H1 (cell line): Measurements from ENCODE around the gene WDR90. TPM values are rescaled to one million over a fixed set of nuclear protein-coding genes. Genes with fewer than 3 reads are reported as not detected.
A peak's percentile ranks its signal among the peaks of the same experiment; 100 is the strongest.

Experiments
- CTCF ChIA-PET: fragments of 300-600 bp; sonication (Branson Sonifier 250); formaldehyde crosslinking; loops from one replicate; lab custom pipeline; 2021; ENCODE audit not compliant: partially characterized antibody; lab: Charles Lee
- POLR2A ChIA-PET: fragments of 300-600 bp; sonication (Branson Sonifier 250); formaldehyde crosslinking; loops from one replicate; lab custom pipeline; 2021; ENCODE audit warnings: inconsistent platforms; ENCODE audit not compliant: partially characterized antibody; lab: Charles Lee
- DNase-seq, 2 experiments: peaks; one replicate each; pipeline versions ENCODE4 v3.0.0 to v3.0.0-alpha.2; 2010 to 2022; ENCODE audit warnings: low spot score in 2 of 2, low read depth in 1 of 2, mixed read lengths in 1 of 2
- FAIRE-seq: peaks from 2 replicates; lab custom pipeline; 2011; peaks lifted over from hg19 to GRCh38; lab: Jason Lieb, UNC
- H2AFZ ChIP-seq: 2 replicates; pipeline ENCODE4 v1.8.1; 2012; ENCODE audit warnings: low read length, inconsistent platforms
- H2AK5ac ChIP-seq: 2 replicates; pipeline ENCODE4 v1.6.1; 2013; ENCODE audit warnings: low read depth, low read length
- H2BK120ac ChIP-seq: replicated peaks from 2 replicates; pipeline ENCODE3; 2013; ENCODE audit warnings: low read depth, low read length, inconsistent platforms
- H2BK12ac ChIP-seq: 2 replicates; pipeline ENCODE4 v1.6.1; 2013; ENCODE audit warnings: low read depth, low read length
- H2BK15ac ChIP-seq: 2 replicates; pipeline ENCODE4 v1.6.1; 2013; ENCODE audit warnings: low read length
- H2BK20ac ChIP-seq: 2 replicates; pipeline ENCODE4 v1.6.1; 2013; ENCODE audit warnings: low read length
- H2BK5ac ChIP-seq: 2 replicates; pipeline ENCODE4 v1.6.1; 2013; ENCODE audit warnings: low read depth, low read length
- H3K14ac ChIP-seq: 2 replicates; pipeline ENCODE4 v1.6.1; 2013; ENCODE audit warnings: inconsistent platforms; ENCODE audit not compliant: insufficient read length
- H3K18ac ChIP-seq: 2 replicates; pipeline ENCODE4 v1.6.1; 2013; ENCODE audit warnings: low read length; ENCODE audit errors: extremely low read depth
- H3K23ac ChIP-seq: 2 replicates; pipeline ENCODE4 v1.6.1; 2013; ENCODE audit warnings: inconsistent platforms; ENCODE audit not compliant: insufficient read length
- H3K23me2 ChIP-seq: 2 replicates; pipeline ENCODE4 v1.6.1; 2013; ENCODE audit warnings: low read depth, low read length
- H3K27ac ChIP-seq: 2 replicates; pipeline ENCODE4 v1.6.1; 2011; ENCODE audit warnings: low read depth, low read length, inconsistent platforms
- H3K27me3 ChIP-seq, 4 experiments: replicated peaks in 1 of 4; 1 replicate in 1 of 4; 2 replicates in 3 of 4; pipeline versions ENCODE4 v1.6.1 to v1.8.1; 2011 to 2013; ENCODE audit warnings: low read length in 3 of 4, mild to moderate bottlenecking in 3 of 4, inconsistent platforms in 2 of 4, mixed read lengths in 2 of 4, moderate library complexity in 1 of 4; ENCODE audit not compliant: control insufficient read depth in 3 of 4, insufficient read depth in 3 of 4; ENCODE audit errors: extremely low read depth in 1 of 4
- H3K36me3 ChIP-seq, 4 experiments: 2 replicates each; pipeline versions ENCODE4 v1.6.1 to v1.8.1; 2011 to 2013; ENCODE audit warnings: mild to moderate bottlenecking in 4 of 4, low read length in 3 of 4, moderate library complexity in 2 of 4, control low read depth in 1 of 4, inconsistent platforms in 1 of 4; ENCODE audit not compliant: insufficient read depth in 4 of 4, control insufficient read depth in 2 of 4
- H3K4ac ChIP-seq: replicated peaks from 2 replicates; pipeline ENCODE3; 2013; ENCODE audit warnings: low read length, low read depth, mixed read lengths, inconsistent platforms; ENCODE audit not compliant: insufficient read length
- H3K4me1 ChIP-seq, 4 experiments: replicated peaks in 1 of 4; 1 replicate in 1 of 4; 2 replicates in 3 of 4; pipeline versions ENCODE4 v1.6.1 to v1.8.1; 2011 to 2013; ENCODE audit warnings: low read length in 3 of 4, inconsistent platforms in 2 of 4, mixed read lengths in 1 of 4; ENCODE audit not compliant: insufficient read depth in 4 of 4, control insufficient read depth in 3 of 4
- H3K4me2 ChIP-seq, 2 experiments: 2 replicates each; pipeline versions ENCODE4 v1.6.1 to v1.8.1; 2011 to 2013; ENCODE audit warnings: low read depth in 2 of 2, low read length in 2 of 2, control low read depth in 1 of 2, inconsistent platforms in 1 of 2, mild to moderate bottlenecking in 1 of 2; ENCODE audit not compliant: insufficient read depth in 1 of 2
- H3K4me3 ChIP-seq, 4 experiments: fragments of 200-600, 300-600 bp in 1 of 4; sonication (generic), shearing (Covaris generic), sonication (Bioruptor Twin) in 1 of 4; 2 replicates each; pipeline versions ENCODE4 v1.5.1 to v1.8.1; 2011 to 2016; ENCODE audit warnings: low read length in 4 of 4, low read depth in 3 of 4, control low read depth in 2 of 4, inconsistent platforms in 2 of 4, mild to moderate bottlenecking in 2 of 4, mixed read lengths in 1 of 4, moderate library complexity in 1 of 4; ENCODE audit not compliant: insufficient read depth in 2 of 4; ENCODE audit errors: extremely low read depth in 1 of 4
- H3K56ac ChIP-seq: replicated peaks from 2 replicates; pipeline ENCODE3; 2013; ENCODE audit warnings: low read depth, mild to moderate bottlenecking, mixed read lengths, low read length, inconsistent platforms; ENCODE audit not compliant: insufficient read length
- H3K79me1 ChIP-seq: 2 replicates; pipeline ENCODE4 v1.6.1; 2013; ENCODE audit warnings: low read depth, low read length, control low read depth
- H3K79me2 ChIP-seq, 2 experiments: 2 replicates each; pipeline versions ENCODE4 v1.6.1 to v1.8.1; 2012 to 2013; ENCODE audit warnings: low read length in 2 of 2, mild to moderate bottlenecking in 2 of 2, inconsistent platforms in 1 of 2; ENCODE audit not compliant: insufficient read depth in 2 of 2, control insufficient read depth in 1 of 2
- H3K9ac ChIP-seq, 4 experiments: replicated peaks in 1 of 4; 1 replicate in 1 of 4; 2 replicates in 3 of 4; pipeline versions ENCODE4 v1.6.1 to v1.8.1; 2011 to 2013; ENCODE audit warnings: low read depth in 3 of 4, low read length in 3 of 4, control low read depth in 2 of 4, mild to moderate bottlenecking in 2 of 4, moderate library complexity in 2 of 4, inconsistent platforms in 1 of 4; ENCODE audit errors: extremely low read depth in 1 of 4
- H3K9me3 ChIP-seq, 2 experiments: 2 replicates each; pipeline versions ENCODE4 v1.6.1 to v1.8.1; 2012 to 2013; ENCODE audit warnings: mild to moderate bottlenecking in 2 of 2, moderate library complexity in 2 of 2, control low read depth in 1 of 2, inconsistent platforms in 1 of 2, low read depth in 1 of 2, low read length in 1 of 2, mixed read lengths in 1 of 2; ENCODE audit not compliant: insufficient read depth in 2 of 2
- H4K20me1 ChIP-seq, 2 experiments: replicated peaks in 1 of 2; 2 replicates each; pipeline versions ENCODE3 to v1.8.1; 2011 to 2013; ENCODE audit warnings: inconsistent platforms in 2 of 2, low read length in 2 of 2, mild to moderate bottlenecking in 1 of 2; ENCODE audit not compliant: insufficient read depth in 2 of 2, control insufficient read depth in 1 of 2
- H4K5ac ChIP-seq: 2 replicates; pipeline ENCODE4 v1.6.1; 2013; ENCODE audit warnings: low read length, low read depth, mixed read lengths, inconsistent platforms; ENCODE audit not compliant: insufficient read length
- H4K8ac ChIP-seq: 2 replicates; pipeline ENCODE4 v1.8.0; 2013; ENCODE audit warnings: mild to moderate bottlenecking, moderate library complexity, low read length, inconsistent platforms; ENCODE audit not compliant: insufficient read depth; ENCODE audit errors: extremely low read depth
- H4K91ac ChIP-seq: replicated peaks from 2 replicates; pipeline ENCODE3; 2013; ENCODE audit warnings: low read length, mixed read lengths, inconsistent platforms; ENCODE audit not compliant: insufficient read length
- CBX8 ChIP-seq: fragments of 300-800, 300-1000 bp; sonication (generic); IDR thresholded peaks from 2 replicates; pipeline ENCODE4 v1.7.1; 2016; ENCODE audit warnings: low read depth, low read length, borderline replicate concordance
- E2F6 ChIP-seq: IDR thresholded peaks from 2 replicates; pipeline ENCODE4 v1.6.1; 2012; ENCODE audit warnings: inconsistent platforms
- FOSL1 ChIP-seq: IDR thresholded peaks from 2 replicates; pipeline ENCODE4 v1.6.1; 2011; ENCODE audit warnings: mild to moderate bottlenecking, low read depth, low read length, moderate library complexity; ENCODE audit not compliant: insufficient read depth
- MAX ChIP-seq: IDR thresholded peaks from 2 replicates; pipeline ENCODE4 v1.6.1; 2012; ENCODE audit warnings: inconsistent platforms
- YY1 ChIP-seq: IDR thresholded peaks from 2 replicates; pipeline ENCODE4 v1.6.1; 2011; ENCODE audit warnings: low read depth, mild to moderate bottlenecking, low read length
- WGBS, 2 experiments: shearing (Covaris generic) in 1 of 2; methylation state at CpG; one replicate each; pipeline versions ENCODE4 v1.1.6 to v1.1.7; 2013 to 2015; ENCODE audit warnings: low lambda C conversion rate in 2 of 2, mixed read lengths in 2 of 2, inconsistent platforms in 1 of 2, low coverage in 1 of 2, missing lambda C conversion rate in 1 of 2; ENCODE audit not compliant: insufficient replicate concordance in 2 of 2, insufficient coverage in 1 of 2, insufficient read length in 1 of 2; ENCODE audit errors: extremely low coverage in 1 of 2, missing lambda C conversion rate in 1 of 2; 5-methylcytosine and 5-hydroxymethylcytosine counted together
- polyA plus RNA-seq, 7 experiments: library from polyadenylated mRNA; depleted of rRNA in 3 of 7; stranded (reverse) in 5 of 7; unstranded in 2 of 7; fragments of >200 nt in 5 of 7; fragments of 200-250 nt in 2 of 7; gene quantifications; 1 replicate in 5 of 7; 2 replicates in 1 of 7; 4 replicates in 1 of 7; pipeline versions ENCODE4 v1.2.1 to v1.2.3, GENCODE V29; 2011 to 2013; ENCODE audit warnings: missing spikeins in 2 of 7, mixed read lengths in 2 of 7
- total RNA-seq: library from RNA; stranded (reverse); fragmentation: NEBNext Ultra II Directional; extraction: Animal tissue kit (Norgen Biotek cat#: 25700); gene quantifications from 2 replicates; pipeline ENCODE4 v1.2.1, GENCODE V29; 2021

The WDR90 gene
- total and polyA plus RNA-seq, 2 of the 8 experiments (the other 6 are each of a cell fraction or from before 2014, with no cell fraction given): 24.0 to 47.2 TPM

- POLR2A ChIA-PET: interaction anchor here (0.9 to 1.3 kb wide), 4 partner anchors 9 to 45 kb away, joined by 3 read pairs; no protein-coding TSS in a partner anchor
- WGBS, 2 experiments: 90% methylated on average over 43 of the region's 50 CpGs; no CpG with 5 or more reads in 1 of the 2 experiments
- Histone ChIP-seq H3K4me3 (no peak overlapping the region), H3K9me3 (no peaks in the 10 kb centered on the region), H3K4me1 (peaks cover 0 to 27% (median 22%) of the 10 kb centered on the region in 4 experiments; a peak in 6 of 7 replicates), H3K9ac (no peak overlapping the region)
- TF ChIP-seq YY1: no peak
- peak; percentile 74 for TF ChIP-seq MAX
- TF ChIP-seq FOSL1: no peak
- TF ChIP-seq E2F6: peak; percentile 72
- no peak for TF ChIP-seq CBX8
- TF ChIP-seq, all 59 proteins: peak for 2
- Histone ChIP-seq H3K23ac (no peak overlapping the region), H3K18ac (no peak overlapping the region), H3K36me3 (peaks cover 0 to 8% (median 0%) of the 10 kb centered on the region in 4 experiments; a peak in 1 of 8 replicates), H4K20me1 (peaks cover 0 to 2% of the 10 kb centered on the region in 2 experiments), H3K14ac (no peak overlapping the region), H3K79me2 (no peaks in the 10 kb centered on the region), H4K8ac (peak overlapping the region; percentile 40; the same call in 1 of the 2 replicates), H2BK5ac (peak overlapping the region; percentile 71), H2BK120ac (no peak overlapping the region), H4K5ac (no peak overlapping the region), H2AFZ (no peak overlapping the region), H2AK5ac (peak overlapping the region; percentile 26; the same call in 1 of the 2 replicates), H3K4me2 (no peak overlapping the region), H3K23me2 (peaks cover 2% of the 10 kb centered on the region; the same call in 1 of the 2 replicates), H3K4ac (no peak overlapping the region), H2BK15ac (no peak overlapping the region), H3K79me1 (peaks cover 4% of the 10 kb centered on the region; the same call in 1 of the 2 replicates), H3K27ac (no peak overlapping the region), H4K91ac (peak overlapping the region; percentile 73), H2BK12ac (peak overlapping the region; percentile 60; the same call in 1 of the 2 replicates), H3K56ac (no peak overlapping the region), H2BK20ac (no peak overlapping the region), H3K27me3 (no peaks in the 10 kb centered on the region)
- DNase-seq (peak in 1 of 2 experiments; percentile 53), FAIRE-seq (no peak)
- CTCF ChIA-PET: interaction anchor here (1.0 to 1.6 kb wide), 7 partner anchors 10 to 116 kb away, joined by 3 to 4 read pairs (median 3); no protein-coding TSS in a partner anchor
These were observed 21.5 kb upstream of the WDR90 start for GRCh38 chr16:627454-628239.
